ENCODE measurements around the gene ANKRD12.

DNA sequence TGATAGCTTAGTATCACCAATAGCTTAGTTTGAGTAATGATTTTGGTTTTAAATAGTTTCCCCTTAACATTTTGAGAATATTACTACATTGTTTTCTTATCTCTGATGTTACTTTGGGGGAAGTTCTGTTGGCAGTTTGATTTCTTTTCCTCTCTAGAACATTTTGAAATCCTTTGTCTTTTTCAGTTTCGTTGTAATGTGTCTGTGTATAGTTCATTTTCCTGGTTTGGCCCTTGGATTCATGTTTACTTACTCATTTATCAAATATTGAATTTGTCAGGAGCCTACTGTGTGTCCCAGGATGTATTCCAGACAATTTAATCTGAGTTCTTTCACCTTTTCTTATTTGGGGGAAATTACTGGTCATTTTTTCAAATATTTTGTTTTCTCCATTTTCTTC, 16.7 kb downstream of the ANKRD12 start:
- no peak for TF ChIP-seq POLR2AphosphoS5 (IDR thresholded peaks at IDR 0.05)
- TF ChIP-seq, protein P1, sequence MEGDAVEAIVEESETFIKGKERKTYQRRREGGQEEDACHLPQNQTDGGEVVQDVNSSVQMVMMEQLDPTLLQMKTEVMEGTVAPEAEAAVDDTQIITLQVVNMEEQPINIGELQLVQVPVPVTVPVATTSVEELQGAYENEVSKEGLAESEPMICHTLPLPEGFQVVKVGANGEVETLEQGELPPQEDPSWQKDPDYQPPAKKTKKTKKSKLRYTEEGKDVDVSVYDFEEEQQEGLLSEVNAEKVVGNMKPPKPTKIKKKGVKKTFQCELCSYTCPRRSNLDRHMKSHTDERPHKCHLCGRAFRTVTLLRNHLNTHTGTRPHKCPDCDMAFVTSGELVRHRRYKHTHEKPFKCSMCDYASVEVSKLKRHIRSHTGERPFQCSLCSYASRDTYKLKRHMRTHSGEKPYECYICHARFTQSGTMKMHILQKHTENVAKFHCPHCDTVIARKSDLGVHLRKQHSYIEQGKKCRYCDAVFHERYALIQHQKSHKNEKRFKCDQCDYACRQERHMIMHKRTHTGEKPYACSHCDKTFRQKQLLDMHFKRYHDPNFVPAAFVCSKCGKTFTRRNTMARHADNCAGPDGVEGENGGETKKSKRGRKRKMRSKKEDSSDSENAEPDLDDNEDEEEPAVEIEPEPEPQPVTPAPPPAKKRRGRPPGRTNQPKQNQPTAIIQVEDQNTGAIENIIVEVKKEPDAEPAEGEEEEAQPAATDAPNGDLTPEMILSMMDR (IDR thresholded peaks at IDR 0.05), result no peak
- TF ChIP-seq POLR2A (IDR thresholded peaks at IDR 0.05), result no peak

All from upper lobe of left lung (tissue), 4 donors.